IMR-90 (cell line): ENCODE measurements around the gene KIF20A. TPM values are rescaled to one million over a fixed set of nuclear protein-coding genes. Genes with fewer than 3 reads are reported as not detected.

Source experiments
- ATAC-seq: fragments of 200-7000 bp; cut with Tn5 transposase; 2 replicates; pipeline ENCODE4 v1.9.1; 2020; ENCODE audit warnings: low read depth, mild to moderate bottlenecking, moderate library complexity
- BruUV-seq: library from RNA; stranded (reverse); fragments of 400-500 nt; replicated peaks from 2 replicates; lab custom pipeline; 2021; lab: Mats Ljungman, UMichigan
- CTCF ChIA-PET: fragments of 300-600 bp; formaldehyde crosslinking; extraction: SDS; loops from one replicate; lab custom pipeline; 2021; ENCODE audit warnings: antibody characterized with exemption; lab: Yijun Ruan, JAX
- POLR2A ChIA-PET: fragments of 300-600 bp; sonication (Branson Sonifier 250); formaldehyde crosslinking; loops from one replicate; lab custom pipeline; 2022; ENCODE audit warnings: antibody characterized with exemption; ENCODE audit not compliant: unreplicated experiment; lab: Charles Lee
- DNase-seq: peaks from one replicate; pipeline ENCODE4 v3.0.0; 2013
- H2AFZ ChIP-seq: replicated peaks from 2 replicates; pipeline ENCODE3; 2013; ENCODE audit warnings: low read length, mild to moderate bottlenecking; ENCODE audit not compliant: poor library complexity
- H2AK5ac ChIP-seq: 2 replicates; pipeline ENCODE4 v1.6.1; 2013; ENCODE audit warnings: low read depth, low read length, inconsistent platforms
- H2AK9ac ChIP-seq: replicated peaks from 2 replicates; pipeline ENCODE3; 2013; ENCODE audit warnings: mild to moderate bottlenecking, low read depth, low read length, moderate library complexity; ENCODE audit not compliant: poor library complexity
- H2BK120ac ChIP-seq: 2 replicates; pipeline ENCODE4 v1.6.1; 2013; ENCODE audit warnings: low read depth, low read length, inconsistent platforms
- H2BK15ac ChIP-seq: 3 replicates; pipeline ENCODE4 v1.6.1; 2013; ENCODE audit warnings: low read depth, low read length, inconsistent platforms
- H2BK20ac ChIP-seq: 2 replicates; pipeline ENCODE4 v1.6.1; 2013; ENCODE audit warnings: low read depth, mild to moderate bottlenecking, inconsistent platforms, low read length, moderate library complexity
- H2BK5ac ChIP-seq: 2 replicates; pipeline ENCODE4 v1.6.1; 2013; ENCODE audit warnings: mild to moderate bottlenecking, low read depth, low read length, inconsistent platforms; ENCODE audit not compliant: poor library complexity, severe bottlenecking
- H3K14ac ChIP-seq: replicated peaks from 2 replicates; pipeline ENCODE4 v1.6.1; 2013; ENCODE audit warnings: low read depth, low read length, inconsistent platforms
- H3K18ac ChIP-seq: 2 replicates; pipeline ENCODE4 v1.6.1; 2013; ENCODE audit warnings: low read depth, low read length, control low read depth
- H3K23ac ChIP-seq: 2 replicates; pipeline ENCODE4 v1.6.1; 2013; ENCODE audit warnings: low read depth, low read length, inconsistent platforms
- H3K27ac ChIP-seq: 2 replicates; pipeline ENCODE4 v1.5.1; 2013; ENCODE audit warnings: mild to moderate bottlenecking, control low read depth, low read length; ENCODE audit not compliant: insufficient read depth
- H3K27me3 ChIP-seq: 2 replicates; pipeline ENCODE4 v1.6.1; 2013; ENCODE audit warnings: low read length; ENCODE audit not compliant: control insufficient read depth, insufficient read depth
- H3K36me3 ChIP-seq: 2 replicates; pipeline ENCODE4 v1.6.1; 2013; ENCODE audit warnings: low read length, mixed read lengths; ENCODE audit not compliant: control insufficient read depth, insufficient read depth
- H3K4ac ChIP-seq: 2 replicates; pipeline ENCODE4 v1.6.1; 2013; ENCODE audit warnings: low read depth, low read length, inconsistent platforms
- H3K4me1 ChIP-seq: 2 replicates; pipeline ENCODE4 v1.6.1; 2013; ENCODE audit warnings: low read length, mixed read lengths; ENCODE audit not compliant: control insufficient read depth, insufficient read depth
- H3K4me2 ChIP-seq: 2 replicates; pipeline ENCODE4 v1.6.1; 2013; ENCODE audit warnings: low read depth, mild to moderate bottlenecking, control low read depth, low read length, moderate library complexity
- H3K4me3 ChIP-seq: 2 replicates; pipeline ENCODE4 v1.5.1; 2013; ENCODE audit warnings: low read depth, mild to moderate bottlenecking, control low read depth, low read length, moderate library complexity; ENCODE audit not compliant: insufficient read depth
- H3K56ac ChIP-seq: 2 replicates; pipeline ENCODE4 v1.6.1; 2013; ENCODE audit warnings: low read length, inconsistent platforms; ENCODE audit not compliant: insufficient read depth; ENCODE audit errors: extremely low read depth
- H3K79me1 ChIP-seq, 2 experiments: 2 replicates each; pipeline ENCODE4 v1.6.1; 2013; ENCODE audit warnings: low read length in 2 of 2, inconsistent platforms in 1 of 2, low read depth in 1 of 2
- H3K9ac ChIP-seq: 2 replicates; pipeline ENCODE4 v1.6.1; 2013; ENCODE audit warnings: low read depth, low read length, control low read depth
- H3K9me1 ChIP-seq: 2 replicates; pipeline ENCODE4 v1.6.1; 2013; ENCODE audit warnings: low read length, inconsistent platforms; ENCODE audit not compliant: insufficient read depth
- H3K9me3 ChIP-seq: 2 replicates; pipeline ENCODE4 v1.6.1; 2013; ENCODE audit warnings: low read length; ENCODE audit not compliant: control insufficient read depth, insufficient read depth
- H4K20me1 ChIP-seq: 2 replicates; pipeline ENCODE4 v1.6.1; 2013; ENCODE audit warnings: low read length, inconsistent platforms; ENCODE audit not compliant: insufficient read depth
- H4K5ac ChIP-seq: 2 replicates; pipeline ENCODE4 v1.6.1; 2013; ENCODE audit warnings: mild to moderate bottlenecking, low read depth, low read length, control low read depth
- H4K8ac ChIP-seq, 2 experiments: 2 replicates each; pipeline ENCODE4 v1.6.1; 2013; ENCODE audit warnings: low read depth in 2 of 2, low read length in 2 of 2, control low read depth in 1 of 2, inconsistent platforms in 1 of 2
- H4K91ac ChIP-seq: 2 replicates; pipeline ENCODE4 v1.6.1; 2013; ENCODE audit warnings: low read depth, low read length, inconsistent platforms; ENCODE audit not compliant: insufficient read depth
- CEBPB ChIP-seq: IDR thresholded peaks from 2 replicates; pipeline ENCODE4 v1.6.1; 2012; ENCODE audit warnings: low read depth, low read length, improper control_type of control experiment
- CTCF ChIP-seq: conservative IDR thresholded peaks from 2 replicates; pipeline ENCODE4 v1.5.1; 2012; ENCODE audit warnings: mild to moderate bottlenecking, low read depth, low read length, improper control_type of control experiment
- RAD21 ChIP-seq: IDR thresholded peaks from 2 replicates; pipeline ENCODE4 v1.6.1; 2012; ENCODE audit warnings: low read length, improper control_type of control experiment
- RCOR1 ChIP-seq: IDR thresholded peaks from 2 replicates; pipeline ENCODE4 v1.6.1; 2012; ENCODE audit warnings: mild to moderate bottlenecking, low read length, improper control_type of control experiment; ENCODE audit not compliant: insufficient replicate concordance
- SMC3 ChIP-seq: fragments of 150-350 bp; IDR thresholded peaks from 2 replicates; pipeline ENCODE4 v1.6.1; 2016; ENCODE audit warnings: low read depth, mild to moderate bottlenecking, antibody characterized with exemption, low read length, moderate library complexity
- WGBS, 2 experiments: methylation state at CpG; one replicate each; pipeline versions ENCODE4 v1.1.5 to v1.1.7; 2013; ENCODE audit warnings: missing lambda C conversion rate in 2 of 2; ENCODE audit not compliant: insufficient read length in 1 of 2; ENCODE audit errors: extremely low coverage in 2 of 2; 5-methylcytosine and 5-hydroxymethylcytosine counted together
- dilution Hi-C: fragments of 300-500 bp; cut with HindIII; formaldehyde crosslinking; loops from one replicate; pipeline ENCODE4 v1.14.3; 2018; ENCODE audit warnings: low sequenced_read_pairs; ENCODE audit not compliant: unreplicated experiment
- in situ Hi-C: fragments of 300-500 bp; cut with MboI; formaldehyde crosslinking; loops from 3 replicates; pipeline ENCODE4 v1.14.3; 2019; ENCODE audit warnings: low sequenced_read_pairs, inconsistent platforms, mixed read lengths
- intact Hi-C: fragments of 100-400 bp; cut with micrococcal nuclease; formaldehyde crosslinking; loops from 2 replicates; pipeline ENCODE4 v1.10.0; 2022
- polyA plus RNA-seq, 3 experiments: library from polyadenylated mRNA; depleted of rRNA; stranded (reverse); fragments of >200 nt; gene quantifications; 2 replicates each; pipeline ENCODE4 v1.2.3, GENCODE V29; 2012; ENCODE audit warnings: low replicate concordance in 1 of 3
- total RNA-seq: library from RNA; depleted of rRNA; stranded (reverse); fragments of >200 nt; gene quantifications from 2 replicates; pipeline ENCODE4 v1.2.3, GENCODE V29; 2012

KIF20A gene
- total and polyA plus RNA-seq, 2 of the 4 experiments (the other 2 are of a cell fraction) = 42.0 to 106 TPM

- BruUV-seq = no TSS peak
- Histone ChIP-seq H3K9ac (no peak overlapping the region), H2AK9ac (no peak overlapping the region), H2AFZ (no peak overlapping the region), H3K36me3 (peaks cover 20% of the 10 kb centered on the region), H4K20me1 (0 out of 2 replicates have a peak, but pooled peaks cover 4% of the 10 kb centered on the region), H2BK15ac (no peak overlapping the region), H3K4me1 (no peaks in the 10 kb centered on the region), H3K18ac (no peak overlapping the region), H3K23ac (no peak overlapping the region), H3K79me1 (peaks cover 25 to 40% of the 10 kb centered on the region in 2 experiments), H3K27me3 (no peaks in the 10 kb centered on the region), H3K4ac (no peak overlapping the region), H3K56ac (no peak overlapping the region), H4K91ac (no peak overlapping the region), H3K14ac (no peak overlapping the region), H4K5ac (no peak overlapping the region), H2BK5ac (no peak overlapping the region), H3K4me2 (peak overlapping the region; percentile 33; the same call in 1 of the 2 replicates), H4K8ac (no peak overlapping the region), H3K9me1 (no peaks in the 10 kb centered on the region; the same call in 1 of the 2 replicates), H2BK20ac (no peak overlapping the region), H3K4me3 (no peak overlapping the region), H3K9me3 (no peaks in the 10 kb centered on the region), H3K27ac (no peak overlapping the region), H2BK120ac (no peak overlapping the region), H2AK5ac (no peak overlapping the region)
- intact Hi-C loops = loop anchor here (1.0 kb wide), 1 partner anchor 103 kb away; no protein-coding TSS in a partner anchor
- ATAC-seq (no peak), DNase-seq (peak; percentile 64)
- ChIA-PET POLR2A (interaction anchor here (0.6 kb wide), 1 partner anchor 42 kb away, joined by 6 read pairs; no protein-coding TSS in a partner anchor), CTCF (interaction anchor here (1.4 kb wide), 1 partner anchor 8 kb away, joined by 3 read pairs; no protein-coding TSS in a partner anchor)
- no CpG with 5 or more reads among the region's 5 CpGs for WGBS, 2 experiments
- in situ Hi-C loops = loop anchor here (10.0 kb wide), 1 partner anchor 235 kb away; no protein-coding TSS in a partner anchor
- dilution Hi-C loops = no loop called here
- TF ChIP-seq RCOR1 (no peak), RAD21 (peak; percentile 67), SMC3 (peak; percentile 30; the same call in 1 of the 2 replicates), CEBPB (0 out of 2 replicates have a peak, but pooled peaks have one; percentile 29), CTCF (peak; percentile 48)
Measured at GRCh38 chr5:138180183-138180782, 1.4 kb downstream of the KIF20A start.
